Activated T-cell treated with anti-CD3 and anti-CD28 coated beads for 1 hour (primary cell): ENCODE data around the gene PNPLA5.

Source experiments
- DNase-seq: peaks from one replicate; pipeline ENCODE4 v3.0.0-alpha.2; 2020; ENCODE audit warnings: low read depth

Gene PNPLA5

DNA sequence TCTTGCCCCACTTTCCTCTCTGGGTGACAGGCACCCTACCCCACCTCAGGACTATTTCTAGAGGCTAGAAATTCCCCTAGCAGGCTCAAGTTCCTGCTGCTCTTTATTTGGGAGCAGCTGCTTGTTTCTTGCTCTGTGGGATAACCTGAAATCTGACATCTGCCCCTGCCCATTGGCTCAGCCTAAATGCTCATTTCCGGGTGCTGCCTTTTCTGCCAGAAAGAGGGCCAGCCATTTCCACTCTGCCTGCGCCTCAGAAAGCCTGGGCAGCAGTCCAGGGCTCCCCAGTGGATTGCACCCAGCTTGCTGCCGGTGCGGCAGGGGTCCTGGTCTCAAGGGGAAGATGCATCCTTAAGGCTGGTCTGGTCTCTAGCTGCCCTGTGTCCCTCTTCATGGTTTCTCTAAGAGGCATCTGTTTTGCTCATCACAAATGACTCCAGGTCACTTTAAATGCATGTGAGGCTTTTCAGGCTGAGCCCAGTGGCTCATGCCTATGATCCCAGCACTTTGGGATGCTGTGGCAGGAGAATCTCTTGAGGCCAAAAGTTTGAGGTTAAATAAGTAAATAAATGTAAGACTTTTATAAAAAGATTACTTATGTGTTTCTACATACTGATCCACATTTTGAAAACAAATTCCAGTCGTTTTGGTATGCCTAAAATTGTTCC, 10.3 kb upstream of the PNPLA5 start:
- no peak for DNase-seq

GRCh38 chr22:43900206-43900605, 8.4 kb upstream of the PNPLA5 start:
- DNase-seq, result no peak

DNA sequence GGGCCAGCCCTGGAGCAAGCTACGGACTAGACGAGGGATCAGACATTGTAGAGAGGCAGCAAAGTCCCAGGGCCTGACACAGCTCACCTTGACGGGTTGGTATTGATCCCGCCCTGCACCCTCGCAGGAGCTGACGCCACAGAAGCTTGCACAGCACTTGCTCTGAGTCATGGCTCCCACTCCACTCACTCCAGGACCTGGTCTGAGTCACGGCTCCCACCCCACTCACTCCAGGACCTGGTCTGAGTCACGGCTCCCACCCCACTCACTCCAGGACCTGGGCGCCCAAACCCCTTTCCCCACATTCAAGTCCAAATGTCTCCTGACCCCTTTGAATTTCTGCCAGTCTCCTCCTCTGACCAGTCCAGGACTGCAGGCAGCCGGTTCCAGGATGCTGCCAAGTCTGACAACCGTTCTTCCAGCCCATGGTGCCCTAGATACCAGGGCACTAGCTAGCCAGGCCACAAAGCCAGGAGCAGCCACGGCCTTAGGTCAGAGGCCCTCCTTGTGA, 6.0 kb upstream of the PNPLA5 start:
- DNase-seq, result no peak

GRCh38 chr22:43895986-43896645, 4.3 kb upstream of the PNPLA5 start:
- DNase-seq, result no peak

GRCh38 chr22:43894122-43894521, 2.3 kb upstream of the PNPLA5 start:
- DNase-seq, result no peak

GRCh38 chr22:43893266-43893665, 1.5 kb upstream of the PNPLA5 start:
- DNase-seq, result no peak

GRCh38 chr22:43892183-43892894, 526 bp upstream of the PNPLA5 start:
- no peak for DNase-seq

DNA sequence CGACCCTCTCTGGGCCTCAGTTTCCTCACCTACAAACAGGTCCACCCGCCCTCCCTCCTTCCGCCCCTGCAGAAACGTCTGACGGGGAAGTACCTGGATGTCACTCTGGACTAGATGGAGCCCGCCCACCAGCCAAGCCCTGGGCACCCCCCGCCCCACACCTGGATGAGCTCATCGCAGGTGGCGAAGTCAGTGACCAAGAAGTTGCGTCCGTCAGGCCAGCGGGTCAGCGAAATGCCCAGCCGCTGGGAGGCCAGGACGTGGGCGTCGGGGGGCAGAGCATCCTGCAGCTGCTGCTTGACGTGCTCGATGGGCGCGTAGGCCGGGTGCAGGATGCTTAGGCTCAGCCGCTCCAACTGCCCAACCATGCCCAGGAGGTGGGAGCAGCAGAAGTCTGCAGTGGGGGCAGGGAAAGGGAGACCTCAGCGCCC, 897 bp downstream of the PNPLA5 start:
- no peak for DNase-seq

GRCh38 chr22:43889860-43890253, 2.0 kb downstream of the PNPLA5 start:
- DNase-seq, result no peak

DNA sequence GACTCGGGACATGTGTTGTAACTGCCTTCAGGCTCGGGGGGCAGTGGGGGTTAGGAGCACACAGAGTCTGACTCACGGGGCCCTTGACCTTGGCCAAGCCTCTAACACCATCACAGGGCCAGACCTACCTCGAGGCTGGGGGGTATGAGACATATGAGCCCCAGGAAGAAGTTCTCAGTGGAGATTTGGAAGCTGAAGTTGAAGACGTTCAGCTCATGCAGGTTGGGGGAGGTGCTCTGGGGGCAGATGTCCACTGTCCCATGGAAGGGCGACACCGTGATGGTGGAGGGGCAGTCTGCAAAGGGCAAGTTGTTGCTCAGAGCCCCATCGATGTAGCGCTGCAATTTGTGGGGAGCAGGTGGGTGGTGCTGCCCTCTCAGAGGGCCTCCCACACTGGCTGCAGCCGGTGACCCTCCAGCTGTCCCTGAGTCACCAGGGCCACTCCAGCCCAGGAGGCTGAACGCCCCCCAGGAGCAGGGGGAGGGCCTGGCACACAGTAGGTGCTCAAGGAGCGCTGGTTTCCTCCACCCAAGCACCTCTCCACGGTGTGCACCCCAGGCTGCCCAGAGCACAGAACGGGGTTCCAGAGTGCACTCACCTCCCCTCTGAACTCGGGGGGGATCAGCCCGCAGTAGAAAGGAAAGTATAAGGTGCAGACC, 2.5 kb downstream of the PNPLA5 start:
- no peak for DNase-seq

GRCh38 chr22:43888740-43889139, 3.1 kb downstream of the PNPLA5 start:
- DNase-seq, result no peak

GRCh38 chr22:43887391-43887790, 4.4 kb downstream of the PNPLA5 start:
- no peak for DNase-seq

DNA sequence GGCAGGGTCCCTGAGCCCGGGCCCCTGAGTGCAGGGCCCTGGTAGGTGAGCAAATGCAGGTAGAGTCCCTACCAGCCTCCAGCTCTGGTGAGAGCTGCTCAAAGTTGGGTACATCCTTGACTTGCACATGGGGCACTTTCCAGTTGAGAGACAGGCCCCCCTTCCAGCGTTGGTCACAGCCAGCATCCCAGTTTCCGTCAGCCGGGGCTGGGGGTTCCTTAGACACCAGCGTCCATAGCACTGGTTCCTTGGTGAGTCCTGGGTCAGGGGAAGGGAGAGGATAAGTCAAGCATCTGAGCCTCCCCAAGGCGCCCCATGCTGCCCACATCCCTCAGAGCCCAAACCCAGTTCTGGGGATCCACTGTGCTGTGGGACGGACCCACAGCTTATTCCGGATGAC, 5.6 kb downstream of the PNPLA5 start:
- no peak for DNase-seq

DNA sequence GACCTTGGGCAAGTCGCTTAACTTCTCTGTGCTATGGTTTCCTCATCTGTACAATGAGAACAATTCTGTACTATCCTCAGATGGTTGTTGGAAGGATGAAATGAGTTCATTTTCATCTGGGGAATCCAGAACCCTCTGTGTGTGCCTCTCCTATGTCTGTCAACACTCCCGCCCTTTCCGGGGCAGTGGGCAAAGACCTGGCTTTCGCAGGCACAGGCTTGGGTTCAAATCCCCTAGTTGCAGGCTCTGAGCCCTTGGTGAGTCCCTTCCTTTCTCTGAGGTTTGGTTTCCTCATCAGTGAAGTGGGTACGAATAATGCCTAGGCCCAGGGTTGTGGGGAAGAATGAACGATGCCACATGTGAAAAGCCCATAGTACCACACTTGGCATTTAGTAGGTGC, 6.0 kb downstream of the PNPLA5 start:
- DNase-seq, result no peak

DNA sequence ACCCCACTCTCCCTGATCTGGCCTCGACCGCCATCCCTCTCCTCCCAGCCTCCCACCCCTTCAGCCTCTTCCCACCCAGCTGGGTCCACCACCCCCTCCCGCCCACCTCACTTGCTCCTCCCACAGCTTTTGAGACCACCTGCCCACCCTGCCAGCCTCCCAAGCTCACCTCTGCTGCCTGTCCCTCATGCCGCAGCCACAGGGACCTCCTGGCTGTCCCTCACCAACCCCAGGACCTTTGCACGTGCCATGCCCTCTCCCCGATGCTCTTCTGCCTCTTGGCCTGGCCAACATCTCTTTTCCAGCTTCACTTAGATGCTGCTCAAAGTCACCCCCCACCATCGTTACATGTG, 6.5 kb downstream of the PNPLA5 start:
- DNase-seq, result no peak

GRCh38 chr22:43884600-43885318, 7.1 kb downstream of the PNPLA5 start:
- DNase-seq, result peak; percentile 36

DNA sequence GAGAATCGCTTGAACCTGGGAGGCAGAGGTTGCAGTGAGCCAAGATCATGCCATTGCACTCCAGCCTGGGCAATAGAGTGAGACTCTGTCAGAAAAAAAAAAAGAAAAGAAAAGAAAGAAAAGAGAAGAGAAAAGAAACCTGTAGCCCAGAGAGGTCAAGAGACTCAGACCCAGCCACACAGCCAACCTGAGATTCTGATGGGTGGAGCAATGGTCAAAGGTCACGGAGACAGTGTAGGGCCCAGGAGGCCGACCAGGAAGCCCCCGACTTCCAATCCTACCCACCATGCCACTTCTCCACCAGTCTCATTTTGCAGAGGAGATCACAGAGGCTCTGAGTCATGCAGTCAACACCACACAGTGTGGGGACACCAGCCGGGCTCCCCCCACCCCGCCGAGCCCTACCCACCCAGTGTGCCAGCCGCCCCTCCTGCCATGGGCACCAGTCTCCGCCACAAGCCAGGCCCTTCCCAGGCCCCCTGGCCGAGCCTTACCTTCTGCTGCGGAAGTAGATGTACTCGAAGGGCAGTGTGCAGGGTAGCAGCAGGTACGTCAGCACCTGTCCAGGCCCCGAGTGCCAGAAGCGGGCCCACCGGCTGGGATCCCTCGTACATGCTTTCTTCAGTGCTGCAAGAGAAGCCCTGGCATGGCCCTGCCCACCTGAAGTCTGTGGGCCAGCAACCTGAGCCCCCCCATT, 7.9 kb downstream of the PNPLA5 start:
- DNase-seq, result no peak

- peak; percentile 19 for DNase-seq
Measured at GRCh38 chr22:43883012-43883661, 8.7 kb downstream of the PNPLA5 start.

DNA sequence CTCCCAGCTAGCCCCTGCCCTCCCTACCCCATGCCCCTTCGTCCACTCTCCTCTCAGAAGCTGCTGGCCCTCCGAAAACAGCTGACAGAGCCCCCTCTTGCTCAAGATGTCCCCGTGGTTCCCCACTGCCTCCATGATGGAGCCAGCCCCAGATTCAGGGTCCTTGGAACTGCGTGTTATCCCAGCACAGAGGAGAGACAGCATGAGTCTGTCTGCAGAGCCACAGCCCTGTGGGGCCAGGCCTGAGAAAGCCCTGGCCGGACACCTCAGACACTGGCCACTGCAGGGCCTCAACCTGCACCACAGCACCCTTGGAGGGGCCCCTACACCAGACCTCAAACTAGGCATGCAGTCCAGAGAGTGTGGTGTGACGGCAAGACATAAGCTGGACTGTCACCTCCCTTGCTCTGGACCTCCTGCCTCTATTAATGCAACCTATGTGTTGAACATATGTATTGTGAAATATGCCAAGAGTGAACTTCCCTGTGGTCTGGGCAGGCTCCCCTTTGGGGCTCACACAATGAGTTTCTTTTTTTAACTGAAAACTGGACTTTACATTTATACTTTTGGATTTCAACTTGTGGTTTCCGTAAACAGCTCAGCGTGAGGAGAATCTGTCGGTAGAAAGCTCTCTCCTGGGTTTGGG, 9.6 kb downstream of the PNPLA5 start:
- DNase-seq, result no peak
